Hematopoietic multipotent progenitor cell treated with erythropoietin and hydrocortisone succinate and interleukin-3 and kit ligand, for 15 days (in vitro differentiated cells): ENCODE measurements around the gene CDK9.
"Not testable (repeated sequence)": the region's sequence is repeated elsewhere in the genome, so short reads cannot be mapped to it uniquely, and the experiment has no call there.

Experiments
- DNase-seq: peaks from one replicate; pipeline ENCODE4 v3.0.0-alpha.2; 2015; ENCODE audit warnings: low spot score

CDK9 gene

GRCh38 chr9:127785933-127786772, at the start of gene CDK9:
Gene CDK9, plus strand, starts transcription at chr9:127786034. Its CDS starts 115 bp downstream, at chr9:127786149.
- peak; percentile 91 for DNase-seq

GRCh38 chr9:127738666-127739065, 47.2 kb upstream of the CDK9 start:
- no peak for DNase-seq

- no peak for DNase-seq
Observed at GRCh38 chr9:127739614-127740330, 46.1 kb upstream of the CDK9 start.

- no peak for DNase-seq
Observed at GRCh38 chr9:127741831-127742434, 43.9 kb upstream of the CDK9 start.

GRCh38 chr9:127742435-127743088, 43.3 kb upstream of the CDK9 start:
- DNase-seq, result no peak

- DNase-seq, result no peak
Observed at GRCh38 chr9:127744398-127745110, 41.3 kb upstream of the CDK9 start.

- no peak for DNase-seq
Observed at GRCh38 chr9:127746959-127747569, 38.8 kb upstream of the CDK9 start.

- DNase-seq, result no peak
Observed at GRCh38 chr9:127749090-127749787, 36.6 kb upstream of the CDK9 start.

- DNase-seq, result no peak
Observed at GRCh38 chr9:127751269-127752054, 34.4 kb upstream of the CDK9 start.

- DNase-seq, result no peak
Observed at GRCh38 chr9:127753148-127753547, 32.7 kb upstream of the CDK9 start.

GRCh38 chr9:127753622-127754021, 32.2 kb upstream of the CDK9 start:
- no peak for DNase-seq

- no peak for DNase-seq
Observed at GRCh38 chr9:127754099-127755060, 31.5 kb upstream of the CDK9 start.

- DNase-seq, result no peak
Observed at GRCh38 chr9:127755061-127756060, 30.5 kb upstream of the CDK9 start.

GRCh38 chr9:127756233-127756632, 29.6 kb upstream of the CDK9 start:
- no peak for DNase-seq

GRCh38 chr9:127756776-127757175, 29.1 kb upstream of the CDK9 start:
- DNase-seq, result not testable (repeated sequence)

GRCh38 chr9:127758843-127759242, 27.0 kb upstream of the CDK9 start:
- no peak for DNase-seq

- no peak for DNase-seq
Observed at GRCh38 chr9:127761061-127761460, 24.8 kb upstream of the CDK9 start.
